NCI-H526 (cell line): ENCODE results near the gene LURAP1L.

ENCODE experiments used
- DNase-seq, 2 experiments: peaks; one replicate each; lab custom pipeline; 2025; lab: John Stamatoyannopoulos, UW

Gene LURAP1L

GRCh38 chr9:12776513-12777055 lies 1.8 kb downstream of the LURAP1L start:
- DNase-seq, result no peak

GRCh38 chr9:12777121-12778022 lies 2.6 kb downstream of the LURAP1L start:
- no peak for DNase-seq

GRCh38 chr9:12778389-12778788 lies 3.6 kb downstream of the LURAP1L start:
- no peak for DNase-seq

GRCh38 chr9:12781226-12781733 lies 6.5 kb downstream of the LURAP1L start:
- no peak for DNase-seq

GRCh38 chr9:12783767-12784460 lies 9.1 kb downstream of the LURAP1L start:
- DNase-seq, result no peak

GRCh38 chr9:12784461-12785259 lies 9.8 kb downstream of the LURAP1L start:
- DNase-seq, result no peak

GRCh38 chr9:12785260-12785770 lies 10.5 kb downstream of the LURAP1L start:
- DNase-seq, result peak in 1 of 2 experiments; percentile 10

GRCh38 chr9:12785941-12786340 lies 11.1 kb downstream of the LURAP1L start:
- no peak for DNase-seq

- DNase-seq, result no peak
These were observed 15.2 kb downstream of the LURAP1L start for GRCh38 chr9:12790001-12790400.

GRCh38 chr9:12790883-12791282 lies 16.1 kb downstream of the LURAP1L start:
- DNase-seq, result no peak

- no peak for DNase-seq
These were observed 19.4 kb downstream of the LURAP1L start for GRCh38 chr9:12794101-12794799.

- DNase-seq, result no peak
These were observed 21.8 kb downstream of the LURAP1L start for GRCh38 chr9:12796601-12797000.

GRCh38 chr9:12797037-12797436 lies 22.2 kb downstream of the LURAP1L start:
- no peak for DNase-seq

- DNase-seq, result no peak
These were observed 23.4 kb downstream of the LURAP1L start for GRCh38 chr9:12798066-12798770.

- no peak for DNase-seq
These were observed 26.4 kb downstream of the LURAP1L start for GRCh38 chr9:12801187-12801586.

GRCh38 chr9:12801663-12802062 lies 26.8 kb downstream of the LURAP1L start:
- DNase-seq, result no peak

- no peak for DNase-seq
These were observed 27.3 kb downstream of the LURAP1L start for GRCh38 chr9:12802093-12802492.

- no peak for DNase-seq
These were observed 33.7 kb downstream of the LURAP1L start for GRCh38 chr9:12808569-12808968.

- DNase-seq, result no peak
These were observed 34.9 kb downstream of the LURAP1L start for GRCh38 chr9:12809720-12810119.

GRCh38 chr9:12811935-12812334 lies 37.1 kb downstream of the LURAP1L start:
- DNase-seq, result no peak
